LNCaP clone FGC (cell line): ENCODE data around the gene CCDC57.

ENCODE experiments used
- DNase-seq: peaks from one replicate; pipeline ENCODE4 v3.0.0-alpha.2; 2011; ENCODE audit warnings: low read depth
- H3K4me3 ChIP-seq: 2 replicates; pipeline ENCODE4 v1.5.1; 2011; ENCODE audit warnings: mild to moderate bottlenecking, low read depth, low read length, control low read depth
- TF ChIP-seq, protein P1 (sequence below): IDR thresholded peaks from 2 replicates; pipeline ENCODE4 v1.5.1; 2012; ENCODE audit warnings: mild to moderate bottlenecking; ENCODE audit not compliant: control insufficient read depth, insufficient read depth; ENCODE audit errors: extremely low read depth

Gene CCDC57

DNA sequence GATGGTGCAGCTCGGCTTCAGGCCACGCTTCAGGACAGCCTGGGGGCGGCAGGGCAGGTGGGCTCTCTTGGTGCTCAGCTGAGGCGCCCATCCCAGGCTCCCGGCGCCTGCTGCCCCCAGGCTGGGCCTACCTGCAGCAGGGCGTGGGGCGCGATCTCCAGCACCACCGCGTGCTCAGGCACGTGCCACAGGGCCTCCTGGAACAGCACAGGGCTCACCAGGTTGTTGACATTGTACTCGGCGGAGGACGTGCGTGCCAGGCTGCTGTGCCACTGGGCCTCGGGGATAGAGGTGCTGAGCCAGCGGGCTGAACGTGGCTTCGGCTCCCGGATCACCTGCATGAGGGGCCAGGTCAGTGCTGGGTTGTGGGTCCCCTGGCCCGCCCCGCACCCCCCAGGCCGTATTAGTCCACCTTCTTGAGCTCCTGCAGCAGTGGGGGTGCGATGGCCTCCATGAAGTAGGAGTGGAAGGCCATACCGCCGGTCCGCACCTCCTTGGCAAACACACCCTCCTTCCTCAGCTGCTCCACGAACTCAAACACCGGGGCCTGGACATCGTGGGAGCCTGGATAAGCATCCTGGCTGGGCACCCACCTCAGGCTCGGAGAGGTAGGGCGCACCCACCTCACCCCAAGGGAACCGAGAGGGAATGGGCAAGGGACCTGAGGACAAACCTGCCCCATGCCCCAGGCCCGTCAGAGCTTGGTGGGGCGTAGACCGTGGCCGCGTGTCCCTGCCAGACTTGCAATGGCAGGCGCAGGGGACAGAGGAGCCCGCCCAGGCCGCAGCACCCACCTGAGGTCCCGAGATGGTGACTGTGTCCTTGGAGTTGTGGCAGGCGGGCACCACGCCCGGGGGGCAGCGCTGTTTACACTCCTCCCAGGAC, 123.6 kb downstream of the CCDC57 start:
- TF ChIP-seq, protein P1, sequence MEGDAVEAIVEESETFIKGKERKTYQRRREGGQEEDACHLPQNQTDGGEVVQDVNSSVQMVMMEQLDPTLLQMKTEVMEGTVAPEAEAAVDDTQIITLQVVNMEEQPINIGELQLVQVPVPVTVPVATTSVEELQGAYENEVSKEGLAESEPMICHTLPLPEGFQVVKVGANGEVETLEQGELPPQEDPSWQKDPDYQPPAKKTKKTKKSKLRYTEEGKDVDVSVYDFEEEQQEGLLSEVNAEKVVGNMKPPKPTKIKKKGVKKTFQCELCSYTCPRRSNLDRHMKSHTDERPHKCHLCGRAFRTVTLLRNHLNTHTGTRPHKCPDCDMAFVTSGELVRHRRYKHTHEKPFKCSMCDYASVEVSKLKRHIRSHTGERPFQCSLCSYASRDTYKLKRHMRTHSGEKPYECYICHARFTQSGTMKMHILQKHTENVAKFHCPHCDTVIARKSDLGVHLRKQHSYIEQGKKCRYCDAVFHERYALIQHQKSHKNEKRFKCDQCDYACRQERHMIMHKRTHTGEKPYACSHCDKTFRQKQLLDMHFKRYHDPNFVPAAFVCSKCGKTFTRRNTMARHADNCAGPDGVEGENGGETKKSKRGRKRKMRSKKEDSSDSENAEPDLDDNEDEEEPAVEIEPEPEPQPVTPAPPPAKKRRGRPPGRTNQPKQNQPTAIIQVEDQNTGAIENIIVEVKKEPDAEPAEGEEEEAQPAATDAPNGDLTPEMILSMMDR = no peak
- no peak for DNase-seq
- H3K4me3 ChIP-seq = no peak overlapping the region

DNA sequence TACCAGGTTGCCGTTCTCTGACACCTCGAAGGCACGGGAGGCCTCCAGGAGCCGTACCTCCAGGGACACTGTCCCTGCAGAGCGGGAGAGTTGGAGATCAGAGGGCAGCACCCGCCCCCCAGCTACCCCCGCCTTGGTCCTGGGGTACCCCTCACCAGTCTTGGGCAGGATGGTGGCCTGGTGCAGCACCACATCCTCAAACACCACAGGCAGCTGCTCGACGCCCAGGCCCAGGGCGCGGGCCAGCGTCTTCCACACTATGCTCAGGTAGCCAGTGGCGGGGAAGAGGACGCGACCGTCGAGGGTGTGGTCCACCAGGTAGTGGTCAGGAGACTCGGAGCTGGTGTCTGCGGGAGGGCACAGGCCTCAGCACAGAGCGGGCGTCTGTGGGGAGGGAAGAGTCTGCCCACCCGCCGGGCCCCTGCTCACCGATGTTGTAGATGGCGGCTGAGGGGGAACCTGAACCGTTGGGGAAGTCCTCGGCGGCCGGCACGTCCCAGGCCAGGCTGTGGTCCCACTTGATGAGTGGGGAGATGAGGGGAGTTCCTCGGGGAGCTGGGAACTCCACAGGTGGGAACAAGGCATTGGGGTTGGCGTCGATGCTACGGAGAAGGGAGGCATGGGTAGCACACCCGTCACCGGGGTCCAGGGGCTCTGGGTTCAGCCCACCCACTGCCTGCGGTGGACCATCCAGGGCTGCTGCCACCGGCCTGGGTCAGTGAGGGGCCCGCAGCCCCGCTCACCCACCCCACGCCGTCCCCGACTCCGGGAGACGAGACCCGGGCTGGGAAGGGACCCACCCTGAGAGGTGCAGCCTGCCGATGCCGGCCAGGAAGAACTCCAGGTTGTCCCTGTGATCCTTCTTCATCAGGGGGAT, 124.4 kb downstream of the CCDC57 start:
- TF ChIP-seq, protein P1 = no peak
- no peak for DNase-seq
- no peak overlapping the region for H3K4me3 ChIP-seq

DNA sequence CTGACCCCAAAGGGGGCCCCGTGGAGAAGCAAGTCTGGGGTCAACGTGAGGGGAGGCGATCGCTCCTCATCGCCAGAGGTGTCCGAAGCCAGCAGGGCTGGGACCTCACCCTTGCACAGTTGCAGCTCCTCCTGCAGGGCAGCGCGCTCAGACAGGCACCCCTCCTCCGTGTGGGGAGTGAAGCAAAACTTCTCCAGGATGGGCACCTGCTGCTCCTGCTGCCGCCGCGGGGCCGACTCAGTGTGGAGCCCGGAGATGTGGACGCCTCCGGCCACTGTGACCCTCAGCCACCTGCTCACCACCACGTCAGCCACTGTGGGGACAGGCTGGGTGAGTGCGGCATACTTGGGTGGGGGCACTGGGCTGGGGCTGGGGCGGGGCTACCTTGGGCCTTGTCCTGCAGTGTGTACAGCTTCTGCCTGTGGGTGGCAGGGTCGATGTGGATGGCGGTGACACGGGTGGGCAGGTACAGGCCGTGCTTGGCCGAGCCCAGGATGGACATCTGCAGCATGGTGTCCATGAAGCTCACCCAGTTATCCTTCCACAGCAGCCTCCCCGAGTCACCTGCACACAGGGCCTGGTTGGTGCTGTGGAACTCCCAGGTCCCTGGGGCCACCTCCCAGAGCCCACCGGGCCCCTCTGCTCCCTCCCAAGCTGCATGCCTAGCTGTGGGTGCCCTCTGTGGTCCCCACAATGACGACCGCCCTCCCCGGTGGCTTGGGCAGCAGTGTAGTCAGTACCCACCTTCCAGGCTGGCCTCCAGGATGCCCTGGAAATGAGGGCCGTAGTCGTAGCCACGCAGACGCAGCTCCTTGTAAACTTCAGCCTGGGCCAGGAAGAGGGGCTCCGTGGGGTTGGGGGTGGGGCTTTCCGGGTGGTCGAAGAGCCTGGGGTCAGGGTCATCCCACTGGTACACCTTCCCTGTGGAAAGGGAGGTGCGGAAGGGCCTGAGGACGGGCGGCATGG, 125.4 kb downstream of the CCDC57 start:
- no peak for DNase-seq
- TF ChIP-seq, protein P1 = no peak
- no peak overlapping the region for H3K4me3 ChIP-seq

DNA sequence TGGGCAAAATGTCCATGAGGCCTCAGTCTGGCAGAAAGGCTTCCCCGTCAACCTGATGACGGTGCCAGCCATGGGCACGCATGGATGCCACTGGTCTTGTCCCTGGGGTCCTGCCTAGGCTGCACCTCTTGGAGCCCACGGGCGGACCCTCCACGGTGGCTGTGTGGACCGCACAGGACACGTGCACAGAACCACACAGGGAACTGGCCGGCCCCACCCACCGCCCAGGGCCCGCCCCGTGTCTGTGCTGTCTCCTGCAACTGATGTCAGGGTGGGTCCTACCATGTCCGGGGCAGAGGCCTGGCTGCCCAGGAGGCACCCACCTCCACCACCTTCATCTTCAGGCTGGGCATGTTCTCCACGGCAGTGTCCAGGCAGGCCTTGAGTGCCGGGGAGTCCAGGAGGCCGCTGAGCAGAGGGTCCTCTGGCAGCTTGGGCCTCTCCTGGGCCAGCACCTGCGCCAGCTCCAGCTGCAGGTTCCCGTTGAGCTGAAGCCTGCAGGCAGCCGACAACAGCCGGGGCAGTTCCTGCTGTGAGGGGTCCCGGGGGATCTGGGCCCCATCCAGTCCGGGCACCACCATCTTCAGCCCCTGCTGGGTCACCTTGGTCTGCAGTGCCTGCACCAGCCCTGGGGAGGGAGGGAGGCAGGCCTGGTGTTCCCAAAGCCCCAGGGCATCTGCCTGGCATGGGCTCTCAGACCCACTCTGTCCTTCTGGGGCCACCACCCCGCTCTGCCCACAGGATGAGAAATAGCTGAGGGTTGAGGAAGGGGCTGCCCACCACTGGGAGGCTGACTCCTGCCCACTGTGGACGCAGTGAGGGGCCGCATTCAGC, 126.5 kb downstream of the CCDC57 start:
- TF ChIP-seq, protein P1 = no peak
- H3K4me3 ChIP-seq = no peak overlapping the region
- DNase-seq = no peak

DNA sequence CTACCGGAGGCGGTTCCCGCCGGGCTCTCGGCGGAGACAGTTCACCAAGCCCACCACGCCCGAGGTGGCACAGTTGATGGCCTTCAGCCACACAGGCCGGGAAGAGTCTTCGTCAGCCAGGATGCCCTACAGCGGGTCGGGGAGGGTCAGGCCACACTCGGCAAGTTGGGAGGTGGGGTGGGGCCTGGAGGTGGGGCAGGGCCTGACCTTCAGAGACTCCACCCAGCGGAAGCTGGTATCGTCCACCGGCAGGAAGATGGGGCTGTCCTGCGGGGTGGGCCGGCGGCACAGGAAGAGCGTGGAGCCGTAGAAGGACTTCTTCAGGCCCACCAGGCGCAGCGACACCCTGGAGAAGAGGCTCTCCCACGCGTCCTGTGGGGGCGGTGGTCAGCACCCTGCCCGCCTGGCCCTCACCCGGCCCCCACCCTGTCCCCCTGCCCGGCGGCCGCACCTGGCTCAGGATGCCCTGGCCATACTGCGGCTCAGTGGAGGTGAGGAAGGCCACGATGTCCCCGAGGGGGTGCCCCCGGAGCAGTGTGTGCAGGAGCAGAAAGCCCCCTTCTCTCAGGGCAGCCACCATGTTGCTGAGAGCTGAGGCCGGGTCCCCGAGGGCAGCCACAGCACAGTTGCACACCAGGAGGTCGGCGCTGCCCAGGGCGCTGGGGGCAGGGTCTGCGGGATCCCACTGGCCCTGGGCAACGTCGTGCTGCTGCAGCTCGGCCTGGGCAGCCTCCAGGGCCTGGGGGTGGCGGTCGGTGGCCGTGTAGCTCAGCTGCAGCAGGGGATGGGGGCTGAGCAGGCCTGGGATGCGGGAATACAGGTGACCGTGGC, 127.4 kb downstream of the CCDC57 start:
- TF ChIP-seq, protein P1 = no peak
- no peak overlapping the region for H3K4me3 ChIP-seq
- DNase-seq = no peak
